Activated T-cell treated with anti-CD3 and anti-CD28 coated beads, Interleukin-2, amount 50 U/mL, for 72 hours (primary cell): ENCODE measurements around the gene PMIS2. TPM values are rescaled to one million over a fixed set of nuclear protein-coding genes. Genes with fewer than 3 reads are reported as not detected.

ENCODE experiments used
- ATAC-seq, 2 donors: fragments of 150-1000 bp; cut with Tn5 transposase; replicated peaks in 1 of 2; 2 replicates each; pipeline ENCODE4 v1.10.0; 2021; ENCODE audit warnings: moderate library complexity in 2 of 2, mild to moderate bottlenecking in 1 of 2
- DNase-seq, 2 donors: peaks; one replicate each; pipeline ENCODE4 v3.0.0; 2021 to 2022; ENCODE audit warnings: mixed read lengths in 1 of 2
- H3K27ac Mint-ChIP-seq: one replicate; pipeline ENCODE4 v1.8.0; 2022; ENCODE audit warnings: mild to moderate bottlenecking, moderate library complexity, mixed read lengths
- H3K27me3 Mint-ChIP-seq: one replicate; pipeline ENCODE4 v1.8.0; 2022; ENCODE audit warnings: low read depth, mixed read lengths
- H3K36me3 Mint-ChIP-seq, 2 donors: one replicate each; pipeline ENCODE4 v1.8.0; 2022; ENCODE audit warnings: mixed read lengths in 2 of 2, mild to moderate bottlenecking in 1 of 2; ENCODE audit not compliant: insufficient read depth in 2 of 2
- H3K4me1 Mint-ChIP-seq: one replicate; pipeline ENCODE4 v1.8.0; 2022; ENCODE audit warnings: low read depth, mixed read lengths
- H3K4me3 Mint-ChIP-seq, 2 donors: one replicate each; pipeline ENCODE4 v1.8.0; 2022; ENCODE audit warnings: mild to moderate bottlenecking in 2 of 2, mixed read lengths in 2 of 2, moderate library complexity in 2 of 2
- H3K9me3 Mint-ChIP-seq, 2 donors: one replicate each; pipeline ENCODE4 v1.8.0; 2022; ENCODE audit warnings: mixed read lengths in 2 of 2
- total RNA-seq, 2 donors: library from RNA; stranded (reverse); gene quantifications; one replicate each; pipeline ENCODE4 v1.2.3, GENCODE V29; 2022

PMIS2 gene
- total RNA-seq, 2 donors from 2014 or later, result not detected

DNA sequence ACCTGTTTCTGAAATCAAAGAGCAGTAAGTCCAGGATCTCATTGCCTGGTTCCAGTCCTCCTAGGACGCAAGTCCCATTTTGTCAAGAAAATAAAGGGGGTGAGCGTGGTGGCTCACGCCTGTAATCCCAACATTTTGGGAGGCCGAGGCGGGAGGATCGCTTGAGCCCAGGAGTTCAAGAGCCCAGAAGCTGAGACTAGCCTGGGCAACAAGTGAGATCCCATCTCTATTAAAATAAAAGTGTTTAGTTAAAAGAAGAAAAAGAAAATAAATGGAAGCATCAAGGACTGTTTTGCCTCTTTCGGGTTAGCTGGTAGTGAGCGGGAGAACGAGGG is 26.2 kb downstream of the PMIS2 start:
- peaks cover 11 to 21% of the 10 kb centered on the region in 2 donors for H3K36me3 Mint-ChIP-seq

DNA sequence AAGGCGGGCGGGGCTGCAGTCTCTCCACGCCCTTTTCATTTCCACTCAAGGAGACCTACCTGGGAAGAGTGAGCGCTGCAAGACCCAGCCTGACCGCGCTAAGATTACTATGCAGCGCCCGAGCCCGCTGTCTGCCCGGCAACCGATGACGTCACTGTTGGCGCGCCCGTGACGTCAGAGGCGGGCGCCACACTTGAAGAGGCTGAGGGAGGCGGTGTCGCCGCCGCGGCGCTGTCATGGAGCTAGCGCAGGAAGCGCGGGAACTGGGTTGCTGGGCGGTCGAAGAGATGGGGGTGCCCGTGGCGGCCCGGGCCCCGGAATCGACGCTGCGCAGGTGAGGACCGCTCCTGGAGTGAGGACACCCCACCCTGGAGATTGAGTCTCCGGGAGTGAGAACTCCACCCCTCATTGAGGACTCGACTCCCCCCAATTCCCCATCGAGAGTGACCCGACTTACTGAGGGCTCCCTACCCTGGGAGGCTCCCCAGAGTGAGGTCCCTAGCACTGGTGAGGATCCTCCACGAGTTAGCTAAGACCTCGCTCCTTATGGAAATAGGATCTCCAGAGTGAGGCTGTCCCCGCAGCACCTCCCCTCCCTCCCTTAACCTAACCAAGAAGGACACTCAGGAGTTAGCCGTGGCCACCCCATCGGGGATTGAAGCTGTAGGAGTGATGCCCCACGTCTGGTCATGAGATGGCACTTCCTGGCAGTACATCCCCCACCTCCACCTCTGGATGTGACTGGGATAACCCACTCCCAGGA is 26.8 kb downstream of the PMIS2 start, which contains the start of gene HAUS5:
TSS of gene HAUS5 (plus strand) at position 177 of the 763 bp plus-strand sequence. CDS start at position 237, 60 bp downstream.
- peaks cover 9 to 18% of the 10 kb centered on the region in 2 donors for H3K36me3 Mint-ChIP-seq
- peaks cover 27% of the 10 kb centered on the region for H3K4me1 Mint-ChIP-seq
- peak; percentile 97 to 98 for ATAC-seq
- peak within 1 kb of the TSS; percentile 87 to 91 for H3K4me3 Mint-ChIP-seq
- peaks cover 7 to 8% of the 10 kb centered on the region in 2 donors for H3K9me3 Mint-ChIP-seq
- H3K27me3 Mint-ChIP-seq, result no peaks in the 10 kb centered on the region
- peak; percentile 95 to 98 for DNase-seq
- peak within 1 kb of the TSS; percentile 92 for H3K27ac Mint-ChIP-seq

More for the DNA sequence above, 26.2 kb downstream of the PMIS2 start:
- H3K9me3 Mint-ChIP-seq, result peaks cover 7 to 8% of the 10 kb centered on the region in 2 donors
- ATAC-seq (no peak), DNase-seq (no peak)
- no peaks in the 10 kb centered on the region for H3K27me3 Mint-ChIP-seq
- H3K27ac Mint-ChIP-seq, result peak overlapping the region; percentile 45
- peak overlapping the region; percentile 87 to 91 for H3K4me3 Mint-ChIP-seq
- H3K4me1 Mint-ChIP-seq, result peaks cover 27% of the 10 kb centered on the region

DNA sequence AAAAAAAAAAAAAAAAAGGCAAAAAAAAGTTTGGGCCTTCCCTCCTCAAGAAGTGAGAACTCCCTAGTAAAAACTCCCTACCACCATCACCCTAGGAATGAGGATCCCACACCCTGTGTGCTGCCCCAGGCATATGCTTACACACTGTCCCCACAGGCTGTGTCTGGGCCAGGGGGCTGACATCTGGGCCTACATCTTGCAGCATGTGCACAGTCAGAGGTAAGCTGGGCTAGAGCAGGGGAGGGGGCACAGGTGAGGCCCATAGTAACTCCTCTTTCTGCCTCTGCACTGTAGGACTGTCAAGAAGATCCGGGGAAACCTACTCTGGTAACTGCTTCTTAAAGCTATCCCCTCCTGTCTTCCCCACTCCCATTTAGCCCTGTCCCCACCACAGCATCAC is 27.6 kb downstream of the PMIS2 start:
- peak overlapping the region; percentile 87 to 91 for H3K4me3 Mint-ChIP-seq
- no peaks in the 10 kb centered on the region for H3K27me3 Mint-ChIP-seq
- ATAC-seq (no peak), DNase-seq (no peak)
- H3K36me3 Mint-ChIP-seq, result peaks cover 4 to 13% of the 10 kb centered on the region in 2 donors
- peaks cover 2 to 3% of the 10 kb centered on the region in 2 donors for H3K9me3 Mint-ChIP-seq
- H3K27ac Mint-ChIP-seq, result peak overlapping the region; percentile 72
- H3K4me1 Mint-ChIP-seq, result peaks cover 27% of the 10 kb centered on the region

DNA sequence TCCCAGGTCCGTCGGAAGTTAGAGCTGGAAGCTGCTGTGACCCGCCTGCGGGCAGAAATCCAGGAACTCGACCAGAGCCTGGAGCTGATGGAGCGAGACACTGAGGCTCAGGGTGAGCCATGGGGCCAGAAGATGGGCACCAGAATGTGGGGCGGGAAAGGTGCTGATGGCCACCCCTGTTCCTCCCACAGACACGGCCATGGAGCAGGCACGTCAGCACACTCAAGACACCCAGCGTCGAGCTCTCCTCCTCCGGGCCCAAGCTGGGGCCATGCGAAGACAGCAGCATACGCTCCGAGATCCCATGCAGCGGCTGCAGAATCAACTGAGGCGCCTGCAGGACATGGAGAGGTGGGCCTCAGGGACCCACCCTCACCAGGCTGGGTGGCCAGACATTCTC is 29.1 kb downstream of the PMIS2 start:
- Mint-ChIP-seq H3K4me3 (no peak overlapping the region), H3K4me1 (peaks cover 21% of the 10 kb centered on the region), H3K27ac (no peak overlapping the region), H3K36me3 (peaks cover 1 to 11% of the 10 kb centered on the region in 2 donors), H3K9me3 (no peaks in the 10 kb centered on the region), H3K27me3 (no peaks in the 10 kb centered on the region)
- DNase-seq (no peak), ATAC-seq (no peak)

DNA sequence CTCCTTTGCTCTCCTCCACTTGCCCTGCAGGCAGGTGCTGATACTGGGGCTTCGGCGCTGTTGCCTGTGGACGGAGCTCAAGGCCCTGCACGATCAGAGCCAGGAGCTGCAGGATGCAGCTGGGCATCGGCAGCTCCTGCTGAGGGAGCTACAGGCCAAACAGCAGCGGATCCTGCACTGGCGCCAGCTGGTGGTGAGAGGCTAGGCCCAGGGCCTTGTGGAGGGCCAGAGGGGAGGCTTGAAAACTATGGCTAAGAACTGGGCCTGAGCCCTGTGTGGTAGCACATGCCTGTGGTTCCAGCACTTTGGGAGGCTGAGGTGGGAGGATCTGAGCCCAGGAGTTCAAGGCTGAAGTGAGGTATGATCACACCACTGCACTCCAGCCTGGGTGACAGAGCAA is 32.9 kb downstream of the PMIS2 start:
- Mint-ChIP-seq H3K27me3 (no peaks in the 10 kb centered on the region), H3K27ac (no peak overlapping the region), H3K4me3 (no peak overlapping the region), H3K9me3 (no peaks in the 10 kb centered on the region), H3K4me1 (peaks cover 1% of the 10 kb centered on the region), H3K36me3 (peaks cover 6 to 13% of the 10 kb centered on the region in 2 donors)
- DNase-seq, result no peak
- ATAC-seq, result no peak

DNA sequence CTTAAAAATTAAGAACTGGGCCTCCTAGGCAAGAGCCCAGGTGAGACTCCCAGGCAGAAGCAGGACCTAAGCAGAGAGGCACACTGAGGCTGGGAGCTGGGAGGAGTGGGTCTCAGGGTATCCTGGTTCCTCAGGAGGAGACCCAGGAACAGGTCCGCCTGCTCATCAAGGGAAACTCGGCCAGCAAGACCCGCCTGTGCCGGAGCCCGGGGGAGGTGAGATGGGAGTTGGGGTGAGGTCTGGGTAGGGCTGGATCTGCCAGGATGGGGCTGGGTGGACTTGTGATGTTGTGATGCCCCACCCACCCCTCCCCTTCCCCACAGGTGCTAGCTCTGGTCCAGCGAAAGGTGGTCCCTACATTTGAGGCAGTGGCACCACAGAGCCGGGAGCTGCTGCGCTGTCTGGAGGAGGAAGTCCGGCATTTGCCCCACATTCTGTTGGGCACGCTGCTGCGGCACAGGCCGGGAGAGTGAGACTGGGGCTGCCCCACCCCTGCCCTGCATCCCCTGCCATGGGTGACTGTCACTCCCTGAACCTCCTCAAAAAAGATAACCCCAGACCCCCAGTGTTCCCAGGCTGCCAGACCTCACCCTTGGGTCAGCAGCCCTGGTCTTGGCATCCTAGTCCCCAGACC is 33.4 kb downstream of the PMIS2 start:
- H3K4me3 Mint-ChIP-seq, result no peak overlapping the region
- H3K4me1 Mint-ChIP-seq, result no peaks in the 10 kb centered on the region
- no peak for ATAC-seq
- no peak for DNase-seq
- H3K36me3 Mint-ChIP-seq, result peaks cover 6 to 11% of the 10 kb centered on the region in 2 donors
- no peaks in the 10 kb centered on the region for H3K9me3 Mint-ChIP-seq
- H3K27ac Mint-ChIP-seq, result no peak overlapping the region
- no peaks in the 10 kb centered on the region for H3K27me3 Mint-ChIP-seq

DNA sequence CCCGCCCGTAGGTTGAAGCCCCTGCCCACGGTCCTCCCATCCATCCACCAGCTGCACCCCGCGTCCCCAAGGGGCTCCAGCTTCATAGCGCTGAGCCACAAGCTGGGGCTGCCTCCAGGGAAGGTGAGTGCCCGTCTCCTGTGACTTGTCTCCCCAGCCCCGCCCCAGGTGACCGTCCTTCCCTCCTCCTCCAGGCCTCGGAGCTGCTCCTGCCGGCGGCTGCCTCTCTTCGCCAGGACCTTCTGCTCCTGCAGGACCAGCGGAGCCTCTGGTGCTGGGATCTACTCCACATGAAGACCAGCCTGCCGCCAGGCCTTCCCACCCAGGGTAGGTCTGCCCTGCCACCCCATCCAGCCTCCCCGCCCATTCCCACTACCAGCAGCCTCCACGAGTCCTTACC is 34.0 kb downstream of the PMIS2 start:
- H3K4me1 Mint-ChIP-seq, result no peaks in the 10 kb centered on the region
- H3K27me3 Mint-ChIP-seq, result no peaks in the 10 kb centered on the region
- ATAC-seq, result no peak
- H3K9me3 Mint-ChIP-seq, result no peaks in the 10 kb centered on the region
- H3K4me3 Mint-ChIP-seq, result no peak overlapping the region
- peaks cover 5 to 7% of the 10 kb centered on the region in 2 donors for H3K36me3 Mint-ChIP-seq
- DNase-seq, result no peak
- no peak overlapping the region for H3K27ac Mint-ChIP-seq

DNA sequence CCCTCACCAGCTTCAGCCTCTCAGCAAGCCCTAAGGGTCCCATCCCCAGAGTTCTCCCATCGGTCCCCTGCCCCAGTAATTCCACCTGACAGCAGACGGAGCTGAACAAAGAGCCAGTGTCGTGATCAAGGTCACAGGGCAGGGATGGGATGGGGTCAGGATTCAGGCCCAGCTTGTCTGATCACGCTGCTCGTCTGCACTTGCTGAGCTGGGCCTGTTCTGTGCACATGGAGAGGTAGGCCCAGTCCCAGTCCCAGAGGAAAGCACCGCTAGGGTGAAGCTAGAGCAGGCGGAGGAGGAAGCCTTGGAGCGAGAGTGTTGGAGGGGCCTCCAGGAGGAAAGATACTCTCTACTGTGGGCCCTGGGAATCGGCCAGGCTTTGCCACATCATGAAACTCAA is 35.7 kb downstream of the PMIS2 start:
- Mint-ChIP-seq H3K27me3 (no peaks in the 10 kb centered on the region), H3K9me3 (no peaks in the 10 kb centered on the region), H3K4me3 (no peak overlapping the region), H3K27ac (no peak overlapping the region), H3K4me1 (no peaks in the 10 kb centered on the region), H3K36me3 (peaks cover 4 to 5% of the 10 kb centered on the region in 2 donors)
- DNase-seq, result no peak
- no peak for ATAC-seq

DNA sequence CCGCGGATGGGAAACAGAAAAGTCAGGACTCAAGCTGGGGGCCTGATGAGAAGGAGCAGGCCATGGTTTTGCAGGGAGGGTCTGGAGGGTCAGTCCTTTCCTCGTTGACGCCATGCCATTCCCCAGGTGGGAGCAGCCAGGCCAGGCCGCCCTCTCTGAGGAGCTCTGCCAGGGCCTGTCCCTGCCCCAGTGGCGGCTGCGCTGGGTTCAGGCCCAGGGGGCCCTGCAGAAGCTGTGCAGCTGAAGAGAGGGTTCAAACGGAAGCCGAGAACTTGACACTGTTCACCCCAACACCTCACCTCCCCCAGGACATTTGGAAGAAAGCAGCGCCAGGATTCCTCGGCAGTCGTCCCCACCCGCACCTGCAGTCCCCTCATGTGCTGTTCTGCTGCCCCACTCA is 36.8 kb downstream of the PMIS2 start:
- H3K36me3 Mint-ChIP-seq, result peaks cover 4 to 5% of the 10 kb centered on the region in 2 donors
- H3K4me1 Mint-ChIP-seq, result no peaks in the 10 kb centered on the region
- H3K27me3 Mint-ChIP-seq, result no peaks in the 10 kb centered on the region
- no peaks in the 10 kb centered on the region for H3K9me3 Mint-ChIP-seq
- no peak overlapping the region for H3K27ac Mint-ChIP-seq
- ATAC-seq (no peak), DNase-seq (no peak)
- H3K4me3 Mint-ChIP-seq, result no peak overlapping the region

DNA sequence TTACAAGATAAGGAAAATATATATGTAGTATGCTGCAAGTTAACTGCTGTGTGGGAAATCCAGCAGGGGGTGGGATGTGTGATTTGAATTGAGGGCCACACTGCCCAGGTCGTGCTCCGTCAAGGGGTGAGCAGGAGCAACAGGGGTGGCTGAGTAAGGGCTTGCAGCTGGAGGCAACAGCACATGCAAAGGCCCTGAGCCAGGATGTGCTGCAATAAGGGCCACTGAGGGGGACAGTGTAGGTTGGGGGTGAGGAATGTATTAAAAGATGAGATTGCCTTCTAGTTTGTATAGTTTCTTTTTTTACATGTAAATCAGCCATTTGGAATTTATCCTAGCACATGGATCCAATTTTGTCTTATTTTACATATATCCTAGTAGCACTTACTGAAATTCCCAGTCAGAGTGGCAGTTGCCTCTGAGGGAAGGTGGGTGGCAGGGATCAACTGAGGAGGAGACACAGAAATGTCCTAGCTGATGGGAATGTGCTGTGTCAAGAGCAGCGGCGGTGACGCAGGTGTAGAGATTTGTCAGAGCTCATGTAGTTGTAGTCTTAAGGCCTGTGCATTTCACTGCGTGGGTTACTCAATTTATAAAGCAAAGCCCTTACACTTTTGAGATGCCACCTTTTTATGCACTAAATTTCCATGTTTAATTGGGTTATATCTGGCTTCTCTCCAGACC is 37.5 kb downstream of the PMIS2 start:
- H3K27me3 Mint-ChIP-seq, result no peaks in the 10 kb centered on the region

DNA sequence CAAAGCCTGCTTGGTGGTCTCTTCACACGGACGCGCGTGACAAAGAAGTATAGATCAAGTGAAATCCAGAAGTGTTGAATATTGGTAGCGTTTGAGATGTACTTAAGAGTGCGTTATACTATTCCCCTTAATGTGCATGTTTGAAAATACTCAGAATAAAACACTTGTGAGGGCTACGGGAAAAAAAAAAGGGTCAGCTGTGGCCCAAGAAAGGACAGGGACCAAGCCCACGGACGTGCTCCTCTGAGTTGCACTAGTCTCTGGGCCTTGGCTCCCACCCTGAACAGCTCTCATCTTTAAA is 42.2 kb downstream of the PMIS2 start:
- H3K27ac Mint-ChIP-seq, result peak overlapping the region; percentile 95
- DNase-seq (no peak), ATAC-seq (no peak)
- H3K4me3 Mint-ChIP-seq, result peak overlapping the region; percentile 94 to 96
- H3K36me3 Mint-ChIP-seq, result peaks cover 8 to 20% of the 10 kb centered on the region in 2 donors
- H3K4me1 Mint-ChIP-seq, result peaks cover 16% of the 10 kb centered on the region
- H3K9me3 Mint-ChIP-seq, result no peaks in the 10 kb centered on the region
- H3K27me3 Mint-ChIP-seq, result no peaks in the 10 kb centered on the region

More for the DNA sequence above, 37.5 kb downstream of the PMIS2 start:
- Mint-ChIP-seq H3K4me3 (no peak overlapping the region), H3K27ac (no peak overlapping the region), H3K36me3 (peaks cover 4 to 5% of the 10 kb centered on the region in 2 donors), H3K9me3 (no peaks in the 10 kb centered on the region), H3K4me1 (peaks cover 6% of the 10 kb centered on the region)
- DNase-seq (no peak), ATAC-seq (no peak)

DNA sequence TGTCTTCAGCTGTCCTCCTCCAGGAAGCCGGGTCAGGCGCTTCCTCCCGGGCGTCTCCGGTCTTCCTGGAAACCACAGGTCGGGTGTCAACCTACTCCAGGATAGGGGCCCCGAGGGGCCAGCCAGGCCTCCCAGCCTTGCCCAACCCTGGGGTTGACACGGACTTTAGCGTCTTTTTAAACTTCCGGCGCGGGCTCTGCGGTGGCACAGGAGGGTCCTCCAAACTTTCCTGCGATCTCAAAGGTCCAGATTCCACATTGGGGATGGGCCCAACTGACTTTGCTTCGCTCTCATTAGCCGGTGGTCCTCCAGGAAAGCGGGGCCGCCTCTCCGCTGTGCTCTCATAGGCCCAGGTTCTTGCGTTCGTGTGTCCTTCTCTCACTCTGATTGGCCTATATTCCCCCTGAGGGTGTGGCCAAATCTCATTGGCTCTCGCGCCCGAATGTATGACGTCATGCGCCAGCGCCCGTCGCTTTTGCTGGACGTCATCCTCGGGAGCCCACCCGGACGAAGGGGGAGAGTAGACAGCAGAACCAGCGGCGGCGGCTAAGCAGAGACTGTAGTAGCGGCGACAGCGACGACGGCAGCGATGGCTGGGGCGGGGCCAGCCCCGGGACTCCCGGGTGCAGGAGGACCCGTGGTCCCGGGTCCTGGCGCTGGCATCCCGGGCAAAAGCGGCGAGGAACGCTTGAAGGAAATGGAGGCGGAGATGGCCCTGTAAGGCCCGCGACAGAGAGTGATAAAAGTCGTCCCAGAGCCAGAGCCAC is 42.8 kb downstream of the PMIS2 start, which contains the start of gene RBM42:
TSS of gene RBM42 (plus strand) at position 472 of the 767 bp plus-strand sequence. CDS start at position 590, 118 bp downstream.
- Mint-ChIP-seq H3K36me3 (peaks cover 10 to 23% of the 10 kb centered on the region in 2 donors), H3K27ac (peak within 1 kb of the TSS; percentile 95), H3K27me3 (no peaks in the 10 kb centered on the region), H3K9me3 (no peaks in the 10 kb centered on the region), H3K4me3 (peak within 1 kb of the TSS; percentile 94 to 96), H3K4me1 (peaks cover 16% of the 10 kb centered on the region)
- DNase-seq (peak; percentile 96 to 97), ATAC-seq (peak; percentile 100)

DNA sequence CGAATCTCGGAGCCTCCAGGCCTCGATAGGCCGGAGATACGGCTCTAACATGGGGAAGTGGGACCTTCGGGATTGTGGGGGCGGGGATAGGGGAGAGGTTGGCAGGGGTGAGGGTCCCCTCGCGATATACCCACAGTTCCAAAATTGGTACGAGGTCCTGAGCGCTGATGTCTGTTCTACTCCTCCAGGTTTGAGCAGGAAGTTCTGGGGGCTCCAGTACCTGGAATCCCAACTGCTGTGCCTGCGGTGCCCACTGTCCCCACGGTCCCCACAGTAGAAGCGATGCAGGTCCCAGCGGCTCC is 43.3 kb downstream of the PMIS2 start:
- H3K4me3 Mint-ChIP-seq, result peak overlapping the region; percentile 94 to 96
- no peaks in the 10 kb centered on the region for H3K27me3 Mint-ChIP-seq
- H3K27ac Mint-ChIP-seq, result peak overlapping the region; percentile 36
- ATAC-seq, result no peak
- H3K4me1 Mint-ChIP-seq, result peaks cover 16% of the 10 kb centered on the region
- no peaks in the 10 kb centered on the region for H3K9me3 Mint-ChIP-seq
- H3K36me3 Mint-ChIP-seq, result peaks cover 10 to 23% of the 10 kb centered on the region in 2 donors
- no peak for DNase-seq
